HG03103 (cell line): ENCODE measurements around the gene PRRT4.

Source experiments
- ATAC-seq: cut with Tn5 transposase; IDR thresholded peaks from one replicate; pipeline ENCODE4 v1.9.1; 2021; ENCODE audit warnings: low read depth; ENCODE audit not compliant: unreplicated experiment

The PRRT4 gene

DNA sequence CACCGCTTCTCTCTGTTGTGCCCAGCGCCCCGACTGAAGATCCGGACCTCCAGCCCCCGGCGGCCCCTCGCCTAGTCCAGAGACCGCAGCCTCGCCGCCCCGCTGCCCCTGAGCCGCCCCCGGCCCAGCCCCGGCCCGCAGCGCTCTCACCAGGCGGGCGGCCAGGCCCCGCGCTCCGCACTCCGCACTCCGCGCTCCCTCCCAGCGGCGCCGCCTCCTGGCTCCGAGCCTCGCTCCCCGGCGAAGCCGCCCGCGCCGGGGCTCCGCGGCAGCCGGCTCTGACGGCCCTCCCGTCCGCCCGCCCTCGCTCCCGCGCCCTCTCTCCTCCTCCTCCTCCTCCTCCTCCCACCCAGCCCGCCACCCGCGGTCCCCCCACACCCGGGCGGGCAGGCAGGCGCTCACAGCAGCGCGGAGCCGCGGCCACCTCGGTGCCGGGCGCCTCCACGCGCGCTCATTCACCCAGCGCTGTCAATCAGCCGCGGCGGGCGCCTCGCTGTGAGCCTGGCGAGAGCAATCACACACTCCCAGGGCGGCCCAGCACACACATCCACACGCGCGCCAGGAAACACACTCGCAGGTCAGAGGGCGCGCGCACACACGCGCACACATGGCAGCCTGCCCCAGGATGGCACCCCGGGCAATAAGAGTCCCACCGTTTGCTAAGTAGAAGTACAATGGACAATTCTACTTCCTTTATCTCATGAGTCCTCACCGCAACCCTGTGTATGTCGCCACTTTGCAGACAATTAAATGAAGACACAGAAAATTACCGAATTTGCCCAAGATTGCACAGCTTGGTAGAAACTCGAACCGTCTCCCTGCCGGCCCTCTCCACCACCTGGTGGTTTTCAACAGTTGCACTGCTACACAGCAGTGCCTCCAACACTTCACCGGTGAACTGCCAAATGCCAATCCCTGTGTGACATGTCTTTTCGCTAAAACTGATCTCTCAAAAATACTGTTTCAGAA lies at the start of gene PRRT4:
Gene PRRT4, minus strand, starts transcription at position 280 of the 969 bp plus-strand sequence.
- no peak for ATAC-seq

DNA sequence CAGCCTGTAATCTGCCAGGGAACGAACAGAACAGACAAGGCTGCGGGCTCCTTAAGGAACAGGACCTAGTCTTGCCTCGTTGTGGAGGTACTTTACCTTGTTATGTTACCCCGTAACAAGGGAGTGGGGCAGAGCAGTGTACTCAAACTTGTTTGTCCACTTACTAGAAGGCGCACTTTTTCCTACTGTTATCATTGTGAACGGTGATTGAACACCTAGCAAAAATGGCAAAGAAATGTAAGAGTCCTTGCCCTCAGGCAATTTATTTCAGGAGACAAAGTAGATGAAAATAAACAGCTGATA lies 48.9 kb upstream of the PRRT4 start:
- ATAC-seq, result no peak

DNA sequence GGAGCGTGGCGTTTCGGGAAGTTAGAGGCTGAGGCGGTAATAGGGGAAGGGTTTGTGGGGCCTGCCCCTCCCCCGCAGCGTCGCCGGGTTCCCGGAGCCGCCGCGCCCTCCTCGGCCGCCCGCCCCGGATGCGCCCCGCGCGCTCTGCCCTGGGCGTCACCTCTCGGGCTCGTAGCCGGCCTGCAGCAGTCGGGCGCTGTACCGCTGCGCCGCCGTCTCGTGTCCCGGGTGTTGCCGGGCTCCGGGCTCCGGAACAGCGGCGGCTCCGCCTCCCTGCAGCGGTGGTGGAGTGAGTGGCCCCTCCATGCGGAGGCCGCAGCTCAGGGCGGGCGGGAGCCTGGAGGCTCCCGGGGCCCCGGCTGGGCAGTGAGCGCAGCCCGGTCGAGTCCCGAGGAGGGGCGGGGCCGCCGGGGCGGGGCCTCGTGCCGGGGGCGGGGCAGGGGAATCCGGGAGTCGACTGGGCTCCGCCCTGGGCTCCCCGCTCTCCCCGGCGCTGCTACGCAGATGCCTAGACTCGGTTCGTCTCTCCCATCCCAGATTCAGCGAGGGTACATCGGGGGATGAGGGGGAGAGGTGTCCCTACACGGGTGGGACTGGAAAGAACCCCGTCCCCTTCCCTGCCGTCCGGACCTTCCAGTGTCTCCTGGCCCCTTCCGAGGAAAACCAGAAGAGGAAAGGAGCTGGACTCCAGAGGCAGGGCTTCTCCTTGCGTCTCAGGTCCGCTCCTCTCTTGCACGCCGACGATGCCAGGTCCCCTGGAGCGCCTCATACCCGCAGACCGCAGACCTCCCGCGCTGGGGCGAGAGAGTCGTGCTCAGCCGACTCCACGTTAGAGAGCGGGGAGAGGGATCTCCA lies 48.3 kb upstream of the PRRT4 start, which contains the start of gene IMPDH1:
Gene IMPDH1, minus strand, starts transcription at position 387 of the 855 bp plus-strand sequence. Its CDS starts 81 bp downstream, at position 306.
- peak; percentile 74 for ATAC-seq

DNA sequence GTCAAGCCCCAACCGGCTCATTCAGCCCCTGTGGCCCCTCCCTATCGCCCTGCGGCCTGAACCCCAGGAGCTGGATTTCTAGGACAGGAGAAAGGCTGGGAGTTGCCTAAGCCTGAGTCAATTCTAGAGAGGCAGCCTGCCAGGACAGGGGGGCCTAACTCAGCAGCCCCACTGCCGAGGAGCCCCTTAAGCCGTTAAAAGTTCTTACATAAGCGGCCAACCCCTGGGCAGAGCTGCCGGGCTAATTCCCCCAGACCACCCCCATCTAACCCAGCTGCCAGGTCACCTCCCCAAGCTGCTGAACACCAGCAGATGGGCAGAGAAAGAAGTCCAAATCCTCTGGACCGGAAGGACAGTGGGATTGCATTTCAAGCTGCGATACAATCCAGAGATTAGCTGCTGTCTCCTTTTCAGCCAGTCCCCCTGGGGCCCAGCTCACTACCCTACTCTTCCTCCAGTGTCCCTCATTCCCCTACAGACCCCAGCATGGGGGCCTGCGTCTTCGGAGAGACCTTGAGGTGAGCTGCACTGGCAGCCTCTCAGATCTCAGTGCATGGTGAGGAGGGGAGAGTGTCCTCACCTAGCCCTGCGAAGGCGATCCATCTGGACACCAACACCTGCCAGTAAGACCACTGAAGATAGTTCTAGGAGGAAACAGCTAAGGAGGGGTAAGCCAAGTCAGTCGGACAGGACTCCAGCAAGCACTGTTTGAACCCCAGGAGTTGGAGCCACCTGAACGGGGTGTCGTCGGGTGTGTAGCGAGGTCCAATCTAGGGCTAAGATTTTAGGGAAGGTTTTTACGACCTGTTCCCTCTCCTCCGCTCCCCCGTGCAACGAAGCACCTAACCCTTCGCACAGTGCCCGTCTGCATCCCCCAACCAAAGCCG lies 47.5 kb upstream of the PRRT4 start:
- ATAC-seq, result no peak

DNA sequence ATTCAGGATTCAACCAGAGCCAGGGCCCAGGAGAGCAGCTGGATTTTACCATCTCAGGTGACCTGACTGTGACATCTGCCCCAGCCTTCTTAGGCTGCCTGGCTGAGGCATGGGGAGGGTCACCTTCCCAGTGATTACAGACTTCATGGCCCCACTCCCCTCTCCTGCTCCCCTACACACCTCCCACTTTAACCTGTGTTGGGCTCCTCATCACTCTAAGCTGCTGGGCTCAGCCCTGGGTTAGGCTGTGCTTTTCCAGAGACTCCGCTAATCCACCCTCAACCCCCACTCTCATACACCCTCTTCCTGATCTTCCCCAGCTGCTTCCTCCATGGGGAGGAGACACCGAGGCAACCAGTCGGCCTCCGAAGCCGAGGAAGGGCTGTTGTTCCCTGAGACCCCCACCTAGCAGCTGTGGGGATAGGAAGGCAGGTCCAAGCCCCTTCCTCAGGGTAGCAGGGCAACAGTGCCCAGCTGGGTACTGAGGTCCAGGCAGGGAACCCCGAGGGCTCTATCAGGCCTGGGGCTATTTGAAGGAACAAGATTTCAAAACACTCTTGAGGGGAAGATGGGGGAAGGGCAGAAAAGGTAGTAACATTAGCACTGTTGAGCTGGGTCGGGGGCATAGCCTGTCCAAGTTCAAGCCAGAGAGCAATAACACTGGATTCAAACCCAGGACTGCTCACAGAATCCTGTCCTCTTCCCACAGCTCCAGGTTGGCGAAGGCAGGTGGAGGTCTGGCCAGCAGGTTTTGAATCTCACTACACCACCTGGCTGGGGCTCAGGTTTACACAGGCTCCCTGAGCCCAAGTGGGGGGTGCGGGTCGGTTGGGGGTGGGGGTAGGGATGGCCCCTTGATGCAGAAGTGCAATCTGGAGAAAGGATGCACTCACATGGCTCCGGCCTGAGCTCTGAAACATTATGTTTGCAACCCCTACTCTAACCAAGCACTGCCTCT lies 46.5 kb upstream of the PRRT4 start:
- no peak for ATAC-seq

DNA sequence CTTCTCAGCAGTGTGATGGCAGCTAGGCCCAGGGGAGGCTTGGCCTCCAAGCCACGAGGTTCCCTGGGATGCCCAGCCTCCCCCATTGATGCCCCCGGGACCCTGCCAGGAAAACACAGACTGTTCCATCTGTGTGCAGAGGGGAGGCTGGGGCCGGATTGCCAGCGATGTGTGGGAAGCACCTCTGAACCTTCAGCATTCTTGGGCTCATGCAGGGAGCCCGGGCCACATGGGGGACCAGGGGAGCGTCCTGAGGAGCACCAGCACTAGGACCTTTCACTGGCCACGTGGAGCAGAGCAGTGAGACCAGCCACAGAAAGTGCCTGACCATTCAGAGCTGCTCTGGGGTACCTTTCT lies 45.7 kb upstream of the PRRT4 start:
- no peak for ATAC-seq

DNA sequence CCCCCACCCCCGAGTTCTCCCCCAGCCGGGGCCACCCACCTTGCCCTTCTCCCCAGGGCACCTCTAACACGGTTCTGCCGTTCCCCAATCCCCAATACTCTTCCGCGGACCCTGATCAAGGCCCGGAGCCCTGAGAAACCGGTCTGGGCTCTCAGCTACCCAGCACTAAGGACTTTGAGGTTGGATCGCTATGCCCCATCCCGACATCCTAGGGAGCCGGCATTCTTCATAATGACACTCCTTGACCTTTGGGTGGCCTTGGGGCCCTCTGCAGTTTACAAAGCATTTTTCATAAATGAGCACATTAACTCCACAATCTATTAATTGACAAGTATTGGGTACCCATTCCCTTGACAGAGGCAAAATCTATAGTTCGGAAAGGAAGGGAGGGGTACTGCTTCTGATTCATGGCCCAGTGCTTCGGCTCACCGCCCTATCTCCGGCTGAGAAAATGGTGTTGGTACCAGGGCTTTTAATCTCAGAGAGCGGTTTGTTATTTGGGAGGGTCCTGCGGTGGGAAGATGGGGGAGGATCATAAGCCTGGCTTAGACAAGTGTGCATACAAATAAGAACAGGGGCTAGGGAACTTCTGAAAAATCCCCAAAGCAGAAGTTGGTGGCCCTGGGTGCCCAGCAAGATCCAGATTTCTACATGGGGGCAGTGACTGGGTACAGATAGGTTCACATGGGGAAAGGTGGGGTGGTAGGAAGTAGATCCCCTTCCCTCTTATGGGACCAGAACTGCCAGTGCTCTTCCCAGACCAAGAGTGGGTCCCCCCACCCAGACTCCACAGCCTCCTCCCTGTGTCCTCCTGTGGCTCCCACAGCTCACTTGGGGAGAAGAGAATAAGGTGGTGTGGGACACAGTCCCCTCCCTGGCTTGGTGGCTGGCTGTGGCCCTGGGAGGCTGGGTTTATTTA lies 45.1 kb upstream of the PRRT4 start:
- ATAC-seq, result no peak

DNA sequence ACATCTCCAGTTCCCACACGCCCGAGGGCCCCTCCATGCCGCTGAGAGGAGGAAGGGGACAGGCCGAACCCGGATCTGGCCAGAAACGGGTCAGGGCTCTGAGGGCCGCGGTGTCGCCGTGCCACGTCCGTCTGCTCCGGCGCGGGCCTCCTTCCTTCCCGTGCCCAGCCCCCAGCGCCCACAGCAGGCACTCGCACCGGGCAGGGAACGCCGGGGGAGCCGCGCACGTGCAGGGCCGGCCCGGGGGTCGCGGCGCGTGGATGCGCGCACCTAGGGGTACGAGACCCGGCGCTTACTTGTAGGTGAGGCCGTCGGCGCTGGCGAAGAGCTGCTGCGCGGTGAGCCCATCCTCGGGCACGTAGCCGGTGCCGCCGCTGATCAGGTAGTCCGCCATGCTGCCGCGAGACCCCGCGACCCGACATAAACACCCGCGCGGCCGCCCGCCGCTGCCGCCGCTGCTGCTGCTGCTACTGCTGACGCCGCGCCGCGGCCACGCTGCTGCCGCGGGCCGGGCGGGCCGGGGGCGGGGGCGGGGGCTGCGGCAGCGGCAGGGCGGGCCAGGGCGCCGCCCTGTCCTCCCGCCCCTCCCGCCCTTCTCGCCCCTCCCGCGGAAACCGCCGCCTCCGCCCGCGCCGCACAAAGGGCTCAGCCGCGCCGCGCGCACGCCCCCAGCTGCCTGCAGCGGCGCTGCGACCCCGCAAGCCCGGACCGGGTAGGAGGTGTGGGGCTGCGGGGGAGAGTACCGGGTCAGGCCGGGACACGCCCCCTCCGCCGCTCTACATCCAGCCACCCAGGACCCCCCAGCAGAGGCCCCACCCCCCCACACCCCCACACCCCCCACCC lies 44.2 kb upstream of the PRRT4 start:
- no peak for ATAC-seq

DNA sequence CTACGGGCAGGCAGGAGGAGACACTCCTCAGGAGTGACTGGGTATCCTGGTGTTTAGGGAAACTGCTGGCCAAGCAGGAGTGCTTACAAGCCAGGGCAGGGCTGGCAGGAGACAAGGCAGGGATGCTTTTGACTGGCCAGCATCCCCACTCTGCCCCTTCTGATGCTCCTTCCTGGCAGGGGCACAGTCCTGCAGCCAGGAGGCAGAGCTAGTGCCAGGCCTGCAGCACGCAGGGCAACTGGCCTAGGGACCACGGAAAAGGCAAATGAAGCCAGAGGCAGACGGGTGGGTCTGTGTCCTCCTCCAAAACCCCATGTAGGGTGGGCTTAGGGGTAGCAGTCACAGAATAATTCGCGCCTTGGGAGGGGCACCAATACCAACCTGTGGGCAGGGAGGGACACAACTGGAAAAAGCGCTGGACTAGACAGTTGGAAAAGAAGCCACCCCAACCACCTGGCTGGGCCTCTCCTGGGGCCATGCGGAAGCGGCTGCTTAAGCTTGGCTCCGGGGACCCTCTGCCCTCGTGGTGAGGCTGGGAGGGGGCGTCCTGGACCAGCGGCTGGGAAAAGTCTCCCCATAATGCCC lies 43.5 kb upstream of the PRRT4 start:
- ATAC-seq, result no peak

DNA sequence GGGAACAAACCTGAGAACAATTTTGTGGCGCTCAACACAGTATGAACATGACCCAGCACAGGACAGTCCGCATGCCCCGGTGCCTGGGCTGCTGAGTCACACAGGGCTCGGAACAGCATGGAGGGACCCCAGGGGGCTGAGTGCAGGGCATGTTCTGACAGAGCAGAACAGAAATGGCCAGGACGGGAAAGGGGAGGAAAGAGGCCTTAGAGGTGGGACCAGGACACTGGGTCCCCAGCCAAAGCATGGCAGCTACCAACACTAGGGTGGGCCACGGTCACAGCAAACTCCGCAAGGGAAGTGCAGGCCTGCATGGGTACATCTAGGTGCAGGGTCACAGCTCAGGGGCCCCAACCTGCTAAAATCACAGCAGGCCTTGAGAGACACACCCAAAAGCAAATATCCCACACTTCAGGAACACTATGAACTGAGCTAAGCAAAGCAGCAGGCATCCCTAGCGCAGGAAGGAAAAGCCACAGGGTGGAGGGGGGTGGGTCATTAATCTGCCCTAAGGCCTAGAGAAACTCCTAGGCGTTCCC lies 42.7 kb upstream of the PRRT4 start:
- ATAC-seq, result no peak

DNA sequence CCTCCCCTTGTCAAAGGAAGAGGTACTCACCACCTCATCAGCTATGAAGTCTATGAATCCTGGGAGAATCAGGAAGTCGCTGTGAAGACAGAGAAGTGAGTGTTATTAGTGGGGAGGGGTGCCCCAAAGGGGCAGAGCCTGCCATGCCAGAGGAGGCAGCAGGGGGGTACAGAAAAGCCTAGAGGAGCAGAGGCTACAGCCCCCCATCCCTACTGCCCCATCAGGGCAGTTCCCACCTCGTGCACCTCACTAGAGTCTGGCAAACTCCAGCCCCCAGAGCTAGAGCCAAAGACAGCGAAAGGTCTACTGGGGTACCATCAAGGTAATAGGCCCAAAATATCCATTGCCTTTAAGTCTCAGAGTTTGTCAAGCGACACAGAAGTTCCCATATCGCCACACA lies 42.2 kb upstream of the PRRT4 start:
- no peak for ATAC-seq

DNA sequence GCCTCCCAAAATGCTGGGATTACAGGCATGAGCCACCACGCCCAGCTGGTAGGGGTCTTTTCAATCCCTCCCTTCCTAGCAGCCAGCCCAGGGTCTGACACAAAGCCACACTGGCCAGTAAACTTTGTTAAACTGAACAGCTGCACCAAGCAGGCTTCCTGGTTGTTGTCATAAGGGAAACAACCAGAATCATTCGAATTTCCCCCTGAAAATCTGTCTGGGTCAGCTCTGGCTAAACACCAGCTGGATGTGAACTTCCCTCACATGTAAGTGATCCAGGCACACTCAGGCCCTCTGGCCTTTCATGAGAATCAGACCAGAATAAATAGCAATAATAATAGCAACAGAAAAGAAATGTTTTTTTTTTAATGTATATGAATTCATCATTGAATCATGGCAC lies 40.9 kb upstream of the PRRT4 start:
- no peak for ATAC-seq

DNA sequence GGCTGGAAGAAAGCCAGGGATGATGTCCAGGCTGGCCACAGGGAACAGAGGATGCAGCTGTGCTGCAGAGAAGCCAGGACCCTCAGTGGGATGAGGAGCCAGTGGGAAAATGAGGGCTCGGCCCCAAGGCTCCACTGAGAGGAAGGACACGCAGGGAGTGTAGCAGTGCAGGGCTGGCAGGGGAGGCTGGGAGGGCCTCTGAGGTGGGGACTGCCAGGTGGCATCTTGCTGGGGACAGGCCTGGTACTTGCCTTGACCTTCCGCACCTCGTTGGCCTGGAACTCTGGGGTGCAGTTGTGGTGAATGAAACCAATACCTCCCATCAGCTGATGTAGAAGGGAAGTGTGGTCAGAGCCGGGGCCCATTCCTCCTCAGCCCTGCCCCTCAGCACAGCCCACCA lies 39.1 kb upstream of the PRRT4 start:
- no peak for ATAC-seq

DNA sequence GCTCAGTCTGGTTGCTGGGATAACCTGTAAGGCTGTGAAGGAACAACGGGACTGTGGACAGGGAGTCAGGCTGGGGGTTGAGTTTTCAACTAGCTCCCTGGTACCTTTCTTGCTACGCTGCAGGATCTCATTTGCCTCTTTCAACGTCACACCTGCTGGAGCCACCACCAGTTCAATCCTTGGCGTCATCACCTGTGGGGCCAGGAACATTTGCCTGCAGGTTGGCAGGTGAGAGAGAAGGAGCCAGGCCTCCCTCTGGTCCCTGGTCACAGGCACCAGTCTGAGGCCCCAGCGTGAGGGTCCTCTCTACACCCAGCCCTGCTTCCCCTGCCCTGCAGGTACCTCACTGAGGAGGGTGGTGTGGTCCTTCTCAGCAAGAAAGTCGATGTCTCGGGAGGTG lies 38.5 kb upstream of the PRRT4 start:
- no peak for ATAC-seq

DNA sequence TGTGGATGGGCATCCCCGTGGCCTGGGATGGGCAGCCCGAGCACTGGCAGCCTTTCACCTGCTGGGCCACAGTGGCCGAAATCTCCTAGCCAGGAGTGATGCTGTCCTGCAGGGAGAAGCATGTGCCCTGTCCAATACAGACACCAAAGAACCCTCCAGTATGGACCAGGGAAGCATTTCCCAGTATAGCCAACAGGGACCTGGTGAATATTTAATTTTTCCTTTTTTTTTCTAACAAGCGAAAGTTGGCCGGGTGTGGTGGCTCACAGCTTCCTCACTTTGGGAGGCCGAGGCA lies 37.3 kb upstream of the PRRT4 start:
- ATAC-seq, result no peak

DNA sequence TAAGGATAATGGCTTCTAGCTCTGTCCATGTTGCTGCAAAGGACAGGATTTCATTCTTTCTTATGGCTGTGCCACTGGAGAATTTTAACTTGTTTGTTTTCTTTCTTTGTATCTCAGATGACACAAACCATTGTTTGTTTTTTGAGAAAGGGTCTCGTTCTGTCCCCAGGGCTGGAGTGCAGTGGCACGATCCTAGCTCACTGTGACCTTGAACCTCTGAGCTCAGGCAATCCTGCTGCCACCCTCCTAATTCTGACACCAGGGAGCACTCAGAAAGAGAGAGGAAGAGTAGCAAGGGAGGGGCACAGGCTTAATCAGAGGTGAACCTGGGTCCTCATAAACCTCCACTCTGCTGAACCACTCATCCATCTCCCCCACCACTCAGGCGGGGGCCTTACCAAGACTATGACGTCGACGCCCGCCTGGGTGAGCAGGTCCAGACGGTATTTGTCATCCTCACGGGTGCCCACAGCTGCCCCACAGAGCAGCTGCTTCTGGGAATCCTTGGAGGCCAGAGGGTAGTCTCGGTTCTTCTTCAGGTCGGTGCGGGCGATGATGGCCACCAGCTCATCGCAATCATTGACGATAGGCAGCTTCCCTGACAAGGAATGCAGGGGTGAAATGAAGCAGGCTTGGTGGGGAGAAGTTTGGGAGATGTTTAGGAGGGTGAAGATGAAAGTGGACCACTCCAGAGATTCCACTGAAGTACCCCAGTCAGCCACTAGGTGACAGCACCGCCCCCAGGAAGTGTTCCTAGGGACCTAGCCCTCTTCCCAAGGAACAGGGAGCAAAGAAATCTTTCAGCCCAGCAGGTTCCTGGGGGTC lies 36.7 kb upstream of the PRRT4 start:
- ATAC-seq, result no peak
